NCI-H1930 (cell line): ENCODE data around the gene ZNF669.

Experiments
- DNase-seq, 2 experiments: peaks; one replicate each; lab custom pipeline; 2025; lab: John Stamatoyannopoulos, UW

ZNF669 gene

DNA sequence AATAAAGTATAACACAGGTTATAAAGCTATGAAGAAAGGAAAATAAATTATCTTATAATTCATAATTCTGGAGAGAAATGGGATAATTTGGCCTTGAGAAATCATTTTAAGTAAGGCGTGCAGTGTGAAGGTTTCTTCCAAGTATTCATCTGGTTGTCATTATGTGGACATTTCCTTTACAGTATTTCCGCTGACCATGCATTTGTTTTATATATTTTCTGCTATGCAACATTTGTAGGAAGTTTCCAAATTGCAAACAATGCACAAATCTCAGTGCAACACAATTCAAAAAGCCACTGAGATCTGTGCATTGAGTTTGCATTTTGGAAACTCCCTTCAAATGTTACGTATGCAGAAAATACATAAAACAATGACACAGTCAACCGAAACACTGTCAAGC lies 43.4 kb downstream of the ZNF669 start:
- no peak for DNase-seq

DNA sequence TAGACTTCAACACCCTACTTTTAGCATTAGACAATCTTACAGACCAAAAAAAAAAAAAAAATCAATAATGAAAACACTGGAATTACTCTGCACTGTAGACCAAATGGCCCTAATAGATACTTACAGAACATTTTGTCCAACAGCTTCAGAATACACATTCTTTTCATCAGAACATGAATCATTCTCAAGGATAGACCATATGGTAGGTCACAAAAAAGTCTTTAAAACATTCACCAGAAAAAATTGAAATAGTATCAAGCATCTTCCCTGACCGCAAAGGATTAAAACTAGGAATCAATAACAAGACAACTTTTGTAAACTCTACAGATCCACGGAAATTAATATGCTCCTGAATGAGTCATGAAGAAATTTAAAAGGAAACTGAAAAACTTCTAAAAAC lies 48.1 kb downstream of the ZNF669 start:
- DNase-seq = no peak

DNA sequence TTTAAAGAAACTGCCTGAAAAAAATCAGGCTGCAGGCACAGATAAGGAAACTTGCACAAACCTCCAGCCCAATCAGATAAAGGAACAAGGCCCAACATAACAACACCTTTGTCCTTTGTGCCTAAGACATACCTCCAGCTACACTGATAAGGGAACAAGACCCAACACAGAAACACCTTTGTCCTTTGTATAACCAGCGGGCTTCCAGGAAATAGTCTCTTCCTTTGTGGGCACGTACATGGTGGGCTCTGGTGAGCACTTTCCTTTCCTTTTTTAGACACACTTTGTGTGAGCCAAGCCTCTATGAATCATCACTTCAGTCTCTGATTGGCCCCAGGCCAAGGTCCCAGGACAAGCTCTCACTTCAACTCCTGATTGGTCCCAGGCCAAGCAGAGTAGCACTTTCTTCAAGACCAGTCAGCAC lies 49.2 kb downstream of the ZNF669 start:
- no peak for DNase-seq
